NB4 (cell line): ENCODE results near the gene CCDC107.
"Not testable (repeated sequence)": the region's sequence is repeated elsewhere in the genome, so short reads cannot be mapped to it uniquely, and the experiment has no call there.

Source experiments
- DNase-seq: peaks from one replicate; pipeline ENCODE4 v3.0.0; 2010; ENCODE audit warnings: low read depth
- H3K4me3 ChIP-seq: one replicate; pipeline ENCODE4 v1.5.1; 2011; ENCODE audit warnings: mild to moderate bottlenecking, low read depth, low read length, moderate library complexity
- MAX ChIP-seq: IDR thresholded peaks from 2 replicates; pipeline ENCODE4 v1.6.1; 2011; ENCODE audit warnings: low read depth, low read length
- MYC ChIP-seq: IDR thresholded peaks from 2 replicates; pipeline ENCODE4 v1.6.1; 2011; ENCODE audit warnings: low read depth, low read length
- POLR2A ChIP-seq: IDR thresholded peaks from 2 replicates; pipeline ENCODE4 v1.6.1; 2011; ENCODE audit warnings: mild to moderate bottlenecking; ENCODE audit not compliant: insufficient read length; ENCODE audit errors: extremely low read depth
- TF ChIP-seq, protein P1 (sequence below): IDR thresholded peaks from one replicate; pipeline ENCODE4 v1.5.1; 2012; ENCODE audit warnings: low read depth, low read length

CCDC107 gene

GRCh38 chr9:35639631-35640030 is 18.5 kb upstream of the CCDC107 start:
- no peak for TF ChIP-seq MAX
- TF ChIP-seq, protein P1, sequence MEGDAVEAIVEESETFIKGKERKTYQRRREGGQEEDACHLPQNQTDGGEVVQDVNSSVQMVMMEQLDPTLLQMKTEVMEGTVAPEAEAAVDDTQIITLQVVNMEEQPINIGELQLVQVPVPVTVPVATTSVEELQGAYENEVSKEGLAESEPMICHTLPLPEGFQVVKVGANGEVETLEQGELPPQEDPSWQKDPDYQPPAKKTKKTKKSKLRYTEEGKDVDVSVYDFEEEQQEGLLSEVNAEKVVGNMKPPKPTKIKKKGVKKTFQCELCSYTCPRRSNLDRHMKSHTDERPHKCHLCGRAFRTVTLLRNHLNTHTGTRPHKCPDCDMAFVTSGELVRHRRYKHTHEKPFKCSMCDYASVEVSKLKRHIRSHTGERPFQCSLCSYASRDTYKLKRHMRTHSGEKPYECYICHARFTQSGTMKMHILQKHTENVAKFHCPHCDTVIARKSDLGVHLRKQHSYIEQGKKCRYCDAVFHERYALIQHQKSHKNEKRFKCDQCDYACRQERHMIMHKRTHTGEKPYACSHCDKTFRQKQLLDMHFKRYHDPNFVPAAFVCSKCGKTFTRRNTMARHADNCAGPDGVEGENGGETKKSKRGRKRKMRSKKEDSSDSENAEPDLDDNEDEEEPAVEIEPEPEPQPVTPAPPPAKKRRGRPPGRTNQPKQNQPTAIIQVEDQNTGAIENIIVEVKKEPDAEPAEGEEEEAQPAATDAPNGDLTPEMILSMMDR: no peak
- no peak for TF ChIP-seq POLR2A
- no peak for TF ChIP-seq MYC
- no peak overlapping the region for H3K4me3 ChIP-seq
- no peak for DNase-seq

GRCh38 chr9:35640431-35640830 is 17.7 kb upstream of the CCDC107 start:
- H3K4me3 ChIP-seq, DNase-seq: not testable (repeated sequence)

- H3K4me3 ChIP-seq, DNase-seq: not testable (repeated sequence)
Observed at GRCh38 chr9:35641478-35641877, 16.6 kb upstream of the CCDC107 start.

- DNase-seq: no peak
- no peak overlapping the region for H3K4me3 ChIP-seq
- TF ChIP-seq MYC (no peak), POLR2A (no peak), MAX (no peak)
- TF ChIP-seq, protein P1: no peak
Observed at GRCh38 chr9:35643046-35643445, 15.0 kb upstream of the CCDC107 start.

- H3K4me3 ChIP-seq: peak overlapping the region; percentile 79
- DNase-seq: peak; percentile 23
Observed at GRCh38 chr9:35645736-35646135, 12.4 kb upstream of the CCDC107 start.

- peak; percentile 84 for DNase-seq
- TF ChIP-seq MYC (no peak), POLR2A (no peak), MAX (no peak)
- TF ChIP-seq, protein P1: no peak
- peak overlapping the region; percentile 79 for H3K4me3 ChIP-seq
Observed at GRCh38 chr9:35646153-35646532, 11.9 kb upstream of the CCDC107 start.

- peak overlapping the region; percentile 79 for H3K4me3 ChIP-seq
- DNase-seq: peak; percentile 99
- TF ChIP-seq POLR2A: peak; percentile 45
- TF ChIP-seq, protein P1: peak; percentile 43
- TF ChIP-seq MAX: no peak
- TF ChIP-seq MYC: no peak
Observed at GRCh38 chr9:35646533-35647265, 11.4 kb upstream of the CCDC107 start.
